ENCODE results near the gene RAB11FIP4.

Gene RAB11FIP4

DNA sequence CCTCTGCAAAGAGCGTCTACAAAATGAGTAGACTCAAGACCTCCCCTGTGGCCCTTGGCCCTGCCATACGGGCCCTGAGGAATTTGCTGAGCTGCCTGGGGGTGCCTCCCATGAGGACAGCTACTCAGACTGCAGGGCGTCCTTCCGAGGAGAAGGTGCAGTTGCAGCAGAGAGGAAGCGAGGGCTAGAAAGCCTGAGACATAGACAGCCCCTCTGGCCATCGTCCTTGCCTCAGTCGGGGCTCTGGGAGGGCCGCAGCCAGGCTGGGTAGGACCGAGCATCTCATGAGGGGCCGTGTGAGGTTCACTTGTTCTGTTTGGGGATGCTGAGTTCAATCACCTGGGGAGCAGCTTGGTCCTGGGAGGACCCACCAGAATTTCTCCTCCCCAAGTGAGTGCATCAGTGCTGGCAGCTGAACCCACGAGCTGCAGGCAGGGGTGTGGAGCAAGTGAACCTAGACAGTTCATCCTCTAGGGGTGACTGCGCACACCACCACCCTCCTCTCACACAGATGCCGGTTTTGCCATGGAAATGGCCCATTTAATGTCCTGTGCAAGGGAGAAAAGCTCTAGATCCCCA is 20.3 kb downstream of the RAB11FIP4 start:
- DNase-seq, result no peak

DNA sequence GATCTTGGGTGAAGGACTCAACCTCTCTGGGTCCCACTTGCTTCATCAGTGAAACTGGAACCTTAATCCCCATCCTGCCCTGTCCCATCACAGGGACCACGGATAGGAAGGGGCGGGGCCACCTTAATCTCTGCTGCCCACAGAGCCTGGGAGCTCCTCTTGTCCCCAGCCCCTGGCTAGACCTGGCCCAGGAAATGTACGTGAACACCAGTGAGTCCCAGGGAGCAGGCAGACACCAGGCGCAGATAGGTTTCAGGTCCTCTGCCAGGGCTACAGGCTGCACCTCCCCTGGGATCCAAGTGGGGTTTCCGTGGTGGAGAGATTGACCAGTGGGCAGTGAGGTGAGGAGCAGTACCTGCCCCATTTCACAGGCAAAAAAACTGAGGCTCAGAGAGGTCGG is 21.0 kb downstream of the RAB11FIP4 start:
- no peak for DNase-seq

DNA sequence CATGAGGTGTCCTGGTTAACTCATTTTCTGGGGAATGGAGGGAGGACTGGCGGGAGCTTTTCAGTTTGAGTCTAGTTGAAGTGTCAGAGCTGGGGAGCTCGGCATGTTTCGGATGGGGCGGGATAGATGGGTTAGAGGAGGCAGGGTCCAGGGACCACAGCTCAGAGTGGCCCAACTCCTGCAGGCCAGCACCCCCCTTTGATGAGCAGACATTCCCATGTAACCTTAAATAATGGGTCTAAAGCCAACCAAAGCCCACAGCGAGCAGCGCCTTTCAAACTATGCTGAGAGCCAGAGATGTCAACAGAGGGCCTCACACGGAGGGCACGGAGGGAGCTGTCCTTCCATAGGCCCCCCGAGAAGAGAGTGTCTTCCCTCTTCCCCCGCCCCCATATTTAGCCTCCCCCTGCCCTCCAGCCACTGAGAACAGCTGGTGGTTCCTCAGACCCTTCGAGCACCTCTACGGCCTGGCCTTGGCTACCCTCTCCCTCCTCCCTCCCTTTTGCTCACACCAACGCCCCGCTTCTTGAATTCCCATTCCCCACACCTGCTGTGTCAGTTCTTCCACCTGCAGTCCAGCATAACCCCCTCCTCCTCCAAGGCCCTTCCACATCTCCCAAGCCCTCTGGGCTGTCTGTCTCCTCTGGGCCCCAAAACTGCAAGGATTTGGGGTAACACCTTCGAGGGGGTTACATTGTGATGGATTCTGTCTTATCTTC is 21.8 kb downstream of the RAB11FIP4 start:
- no peak for DNase-seq

DNA sequence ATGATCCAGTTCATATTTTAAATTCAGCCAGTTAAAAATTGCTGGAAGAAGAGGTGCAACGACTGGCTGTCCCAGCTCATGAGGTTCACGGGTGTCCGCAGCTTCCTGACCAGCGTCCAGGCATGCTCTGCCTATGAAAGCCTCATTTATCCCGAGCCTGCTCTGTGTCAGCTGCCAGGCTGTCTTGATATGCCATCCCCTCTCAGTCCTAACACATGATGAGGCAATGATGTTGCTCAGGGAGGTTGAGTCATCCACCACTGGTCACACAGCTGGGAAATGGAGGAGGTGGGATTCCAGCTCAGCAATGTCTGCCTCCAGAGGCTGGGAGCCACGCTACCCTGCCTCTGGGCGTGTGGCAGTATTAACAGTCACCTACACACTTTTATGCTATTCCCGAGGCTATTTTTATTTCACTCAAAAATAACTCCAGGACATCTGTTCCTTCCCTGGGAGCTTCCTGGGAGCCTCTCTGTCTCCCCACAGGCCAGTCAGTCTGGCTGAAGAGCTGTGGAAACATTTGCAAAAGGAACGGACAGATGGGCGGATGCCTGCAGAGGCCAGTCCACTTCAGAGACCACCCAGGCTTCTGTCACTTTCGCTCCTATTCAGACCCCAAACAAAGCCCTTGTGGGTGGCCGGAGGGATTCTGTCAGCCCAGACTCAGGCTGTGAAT is 22.5 kb downstream of the RAB11FIP4 start:
- no peak for DNase-seq

DNA sequence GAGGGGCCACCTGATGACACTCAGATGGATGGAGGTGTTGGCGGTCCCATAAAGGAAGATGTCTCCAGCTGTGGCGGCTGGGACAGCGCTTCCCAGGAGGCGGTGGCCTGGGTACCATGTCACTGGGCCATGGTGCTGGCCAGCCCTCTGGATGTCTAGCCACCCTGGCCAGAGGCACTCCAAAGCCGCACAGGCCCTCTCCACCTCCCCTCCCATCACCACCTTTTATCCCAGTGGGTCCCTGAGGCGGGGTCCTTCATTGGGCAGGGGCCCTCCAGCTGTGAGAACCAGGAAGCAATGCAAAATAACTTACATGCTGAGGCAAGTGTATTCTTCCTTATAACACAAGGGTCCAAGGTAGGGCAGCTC is 23.1 kb downstream of the RAB11FIP4 start:
- DNase-seq, result no peak

DNA sequence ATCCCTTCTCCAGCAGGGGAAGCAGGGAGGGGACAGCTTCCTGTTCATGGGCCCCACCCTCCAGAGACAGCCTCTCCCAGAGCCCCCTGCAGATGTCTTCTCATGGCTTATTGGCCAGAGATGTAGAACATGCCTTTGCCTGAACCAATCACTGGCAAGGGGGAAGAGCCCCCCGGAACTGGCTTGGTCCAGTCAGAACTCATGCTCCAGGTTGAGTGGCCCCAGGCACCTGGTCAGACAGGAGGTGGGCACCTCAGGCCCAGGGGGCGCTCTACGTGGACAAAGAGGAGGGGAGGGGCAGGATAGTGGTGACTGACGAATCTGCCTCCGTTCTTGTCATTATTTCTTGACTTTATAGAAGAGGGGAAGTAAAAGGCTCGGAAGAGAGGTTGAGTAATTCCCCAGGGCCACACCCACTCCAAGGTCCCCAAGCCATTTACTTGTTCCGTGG is 23.6 kb downstream of the RAB11FIP4 start:
- no peak for DNase-seq

DNA sequence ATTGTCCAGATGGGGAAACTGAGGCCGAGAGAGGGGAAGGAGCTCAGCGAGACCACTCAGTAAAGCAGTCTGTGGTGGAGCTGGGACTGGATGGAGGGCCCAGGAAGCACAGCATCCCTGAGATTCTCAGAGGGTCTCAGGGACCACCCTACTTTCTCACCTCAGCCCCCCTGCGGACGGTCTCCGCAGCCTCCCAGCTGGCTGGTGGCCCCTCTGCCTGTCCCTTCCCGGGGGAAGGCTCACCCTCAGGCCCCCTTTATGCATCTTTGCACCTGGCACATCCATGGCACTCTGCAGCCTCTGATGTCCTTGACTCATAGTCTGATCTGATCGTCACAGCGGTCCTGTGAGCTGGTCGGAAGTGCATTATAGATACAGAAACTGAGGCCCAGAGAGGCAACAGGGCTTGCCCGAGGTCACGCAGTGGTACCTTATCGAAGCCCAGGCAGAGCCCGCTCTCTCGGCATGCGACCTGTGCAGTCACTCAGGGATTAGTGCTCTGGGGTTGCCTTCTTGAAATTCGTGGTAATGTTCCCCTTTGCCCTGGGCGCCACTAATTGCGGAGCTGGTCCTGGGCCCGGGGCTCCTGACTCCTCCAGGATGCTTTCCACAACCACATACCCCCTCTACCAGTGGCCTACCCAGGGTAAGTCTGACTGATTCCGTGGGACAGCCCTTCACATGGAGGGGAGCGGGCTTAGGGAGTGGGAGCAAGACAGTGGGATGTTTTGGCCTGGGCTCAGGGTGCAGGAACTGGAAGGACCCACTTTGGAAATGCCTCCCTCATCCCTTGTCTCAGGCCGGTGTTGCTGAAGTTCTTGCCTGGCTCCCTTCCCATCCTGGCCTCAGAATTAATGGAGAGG is 24.4 kb downstream of the RAB11FIP4 start:
- no peak for DNase-seq

DNA sequence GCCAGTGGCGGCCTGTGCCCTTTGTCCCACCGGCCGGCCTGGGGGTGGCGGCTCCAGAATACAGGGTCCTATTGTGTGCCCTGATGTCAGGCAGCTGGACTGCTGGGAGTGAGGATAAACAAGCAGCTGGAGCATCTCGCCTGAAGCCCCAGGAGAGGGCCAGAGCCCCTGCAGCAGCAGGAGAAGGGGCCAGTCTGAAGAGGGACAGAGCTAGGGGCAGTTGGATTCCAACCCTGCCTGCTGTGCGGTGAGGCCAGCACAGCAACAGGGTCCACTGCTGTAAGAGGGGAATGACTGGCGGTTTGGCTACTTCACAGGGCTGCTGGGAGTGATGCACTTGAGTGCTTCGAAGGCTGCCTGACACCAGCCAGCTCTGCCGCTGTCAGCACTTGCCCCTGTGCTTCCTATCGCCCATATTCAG is 25.0 kb downstream of the RAB11FIP4 start:
- DNase-seq, result no peak

DNA sequence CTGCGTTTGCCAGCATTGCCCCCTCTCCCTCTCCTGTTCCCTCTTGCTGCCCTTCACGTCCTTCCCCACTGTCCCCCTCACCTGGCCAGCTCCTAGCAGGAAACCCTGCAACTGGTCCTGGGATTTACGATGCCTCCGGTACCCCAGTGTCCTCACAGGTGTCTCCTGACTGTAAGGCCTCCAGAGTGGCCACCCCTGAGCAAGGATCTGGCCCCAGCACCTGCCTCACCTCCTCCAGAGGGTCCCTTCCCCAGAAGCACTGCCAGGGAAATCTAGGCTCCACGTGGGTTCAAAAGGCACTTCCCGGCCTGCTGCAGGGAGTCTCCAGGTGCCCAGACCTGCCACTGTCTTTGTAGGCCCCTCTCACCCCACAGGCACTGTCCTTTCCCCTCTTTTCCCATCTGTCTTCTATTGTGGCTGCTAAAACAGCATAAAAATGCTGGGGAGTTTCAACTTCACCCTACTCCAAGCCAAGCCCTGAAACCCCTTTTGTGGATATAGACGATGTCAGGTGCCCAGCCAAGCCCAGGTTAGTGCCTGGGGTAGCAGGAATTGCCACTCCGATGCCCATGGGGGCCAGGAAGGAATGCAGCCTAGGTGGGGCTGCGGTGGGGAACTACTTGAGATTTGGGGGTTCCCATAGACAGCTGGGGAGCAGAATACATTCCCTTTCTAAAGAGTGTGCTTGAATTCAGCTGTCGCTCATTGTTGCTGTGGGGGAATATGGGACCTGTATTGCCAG is 25.7 kb downstream of the RAB11FIP4 start:
- DNase-seq, result no peak

DNA sequence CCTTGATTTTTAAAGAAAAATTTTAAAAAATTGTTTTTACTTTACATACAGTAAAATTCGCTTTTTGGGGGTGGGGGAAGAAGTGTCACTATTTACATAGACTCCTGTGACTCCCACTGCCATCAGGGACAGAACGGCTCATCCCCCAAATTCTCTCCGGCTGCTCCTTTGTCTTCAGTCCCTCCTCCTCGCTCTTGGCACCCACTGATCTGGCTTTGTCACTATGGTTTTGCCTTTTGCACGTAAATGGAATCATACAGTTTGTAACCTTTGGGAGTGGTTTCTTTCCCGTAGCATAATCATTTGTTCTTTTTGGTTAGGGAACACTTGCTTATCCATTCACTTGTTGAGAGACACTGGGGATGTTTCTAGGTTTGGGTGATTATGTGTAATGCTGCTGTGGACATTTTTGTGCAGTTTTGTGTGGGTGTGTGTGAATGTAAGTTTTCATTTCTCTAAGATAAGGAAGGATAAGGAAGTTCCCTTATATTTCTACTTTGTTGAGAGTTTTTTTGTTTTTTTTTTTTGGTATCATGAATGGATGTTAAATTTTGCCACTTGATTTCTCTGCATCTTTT is 27.4 kb downstream of the RAB11FIP4 start:
- no peak for DNase-seq

DNA sequence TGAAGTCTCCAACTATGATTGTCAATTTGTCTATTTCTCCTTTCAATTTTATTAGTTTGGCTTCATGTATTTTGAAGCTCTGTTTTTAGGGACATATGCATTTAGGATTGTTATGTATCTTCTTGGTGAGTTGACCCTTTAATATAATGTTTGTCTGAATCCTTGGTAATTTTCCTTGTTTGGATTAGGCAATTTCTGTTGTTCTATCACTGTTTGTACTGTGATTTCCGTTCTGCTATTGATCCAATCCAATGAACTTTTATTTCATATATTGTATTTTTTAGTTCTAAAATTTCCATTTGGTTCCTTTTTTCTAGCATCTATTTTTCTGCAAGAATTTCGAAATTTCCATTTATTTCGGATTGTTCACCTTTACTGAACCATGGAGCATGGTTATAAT is 31.0 kb downstream of the RAB11FIP4 start:
- DNase-seq, result no peak

DNA sequence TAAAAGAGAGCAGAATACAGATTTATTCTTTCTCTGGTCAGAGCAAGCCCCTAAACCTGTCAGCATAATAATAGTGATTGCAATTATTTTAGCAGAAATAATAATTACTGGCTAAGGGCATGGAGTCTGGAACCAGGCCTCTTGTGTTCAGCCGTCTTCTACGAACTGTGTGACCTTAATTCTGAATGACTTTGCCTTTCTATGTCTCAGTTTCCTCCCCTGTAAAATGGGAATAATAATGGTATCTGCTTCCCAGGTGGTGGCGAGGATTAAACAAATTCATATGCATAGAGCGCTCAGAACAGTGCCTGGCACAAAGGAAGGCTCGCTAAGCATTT is 33.4 kb downstream of the RAB11FIP4 start:
- DNase-seq, result no peak

DNA sequence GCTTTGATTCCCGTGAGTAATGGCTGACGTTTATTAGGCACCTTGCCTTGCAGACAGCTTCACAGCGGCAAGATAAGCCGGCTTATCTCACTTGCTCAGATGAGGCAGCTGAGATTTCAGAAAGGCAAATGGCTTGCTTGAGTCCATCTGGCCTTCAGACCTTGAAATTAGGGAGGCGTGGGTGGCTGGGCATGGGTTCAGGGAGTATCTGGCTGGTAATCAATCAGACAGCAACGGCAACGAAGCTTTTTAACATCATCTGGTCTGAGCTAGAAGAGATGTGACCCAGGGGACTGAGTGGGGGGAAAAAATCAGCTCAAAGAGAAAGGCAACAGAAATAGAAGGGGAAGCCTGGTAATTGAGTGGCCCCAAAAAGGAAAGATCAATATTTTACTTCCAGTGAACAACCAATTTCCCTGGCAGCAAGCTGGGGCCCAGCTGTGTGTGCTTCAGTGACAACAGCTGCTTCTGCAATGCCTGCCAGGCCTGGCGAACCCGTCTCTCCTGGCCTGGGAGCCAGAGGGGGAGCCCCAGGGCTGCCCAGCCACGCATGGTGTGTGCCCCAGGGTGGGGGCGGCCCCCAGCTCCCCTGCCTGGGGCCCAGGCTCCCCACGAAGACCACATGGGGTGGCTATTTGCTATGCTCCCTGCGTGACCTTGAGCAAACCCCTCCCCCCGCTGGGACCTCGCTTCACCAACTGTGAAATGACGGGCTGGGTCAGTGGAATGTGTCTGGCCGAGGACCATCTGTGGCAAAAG is 34.0 kb downstream of the RAB11FIP4 start:
- no peak for DNase-seq

DNA sequence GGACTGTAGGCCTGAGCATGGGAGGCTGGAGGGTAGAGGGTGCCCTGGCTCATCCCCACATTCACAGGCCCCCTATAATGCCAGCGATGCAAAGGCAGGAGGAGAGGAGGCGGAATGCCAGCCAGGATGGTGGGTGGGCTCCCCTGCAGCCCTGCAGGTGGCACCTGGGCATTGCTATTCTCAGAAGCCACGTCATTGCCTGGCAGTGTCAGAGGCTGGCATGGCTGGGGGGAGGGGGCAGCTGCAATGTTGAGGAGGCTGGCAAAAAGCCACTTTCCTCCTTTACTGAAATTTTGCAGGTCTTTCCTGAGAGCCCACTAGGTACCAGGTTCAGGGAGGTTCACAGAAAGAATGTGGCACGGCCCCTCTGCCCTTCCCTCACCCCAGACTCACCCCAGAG is 36.2 kb downstream of the RAB11FIP4 start:
- DNase-seq, result no peak

DNA sequence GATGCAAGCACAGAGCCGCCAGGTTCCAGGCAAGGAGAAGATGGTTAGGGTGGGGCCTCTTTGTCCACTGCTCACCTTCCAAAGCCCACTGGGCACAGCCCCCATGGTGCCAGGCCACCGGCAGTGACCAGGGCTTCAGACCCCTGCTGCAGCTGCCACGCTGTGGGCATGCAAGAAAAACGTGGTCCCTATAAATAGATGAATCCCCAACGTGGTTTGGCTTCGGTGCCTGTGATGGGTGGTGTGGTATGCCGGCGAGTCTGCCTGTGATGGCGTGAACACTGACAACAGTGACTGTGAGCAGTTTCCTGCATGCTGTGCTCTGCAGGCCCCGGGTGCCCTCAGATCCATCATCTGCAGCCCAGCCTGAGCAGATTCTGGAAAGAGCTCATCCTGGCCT is 36.6 kb downstream of the RAB11FIP4 start:
- no peak for DNase-seq

DNA sequence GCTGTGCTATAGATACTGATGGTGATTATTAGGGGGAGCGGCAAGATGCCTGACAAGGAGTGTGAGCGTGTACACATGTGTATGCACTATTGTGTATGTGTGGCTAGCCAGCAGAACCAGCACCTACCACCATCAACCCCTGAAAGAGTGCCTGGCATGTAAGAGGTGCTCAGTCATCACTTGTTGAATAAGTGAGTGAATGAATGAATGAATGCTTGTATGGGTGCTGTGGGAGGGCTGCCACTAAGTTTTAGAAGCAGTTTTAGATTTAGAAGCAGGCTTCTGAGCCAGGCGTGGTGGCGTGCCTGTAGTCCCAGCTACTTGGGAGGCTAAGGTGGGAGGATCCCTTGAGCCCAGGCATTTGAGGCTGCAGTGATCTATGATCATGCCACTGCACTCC is 37.0 kb downstream of the RAB11FIP4 start:
- no peak for DNase-seq

DNA sequence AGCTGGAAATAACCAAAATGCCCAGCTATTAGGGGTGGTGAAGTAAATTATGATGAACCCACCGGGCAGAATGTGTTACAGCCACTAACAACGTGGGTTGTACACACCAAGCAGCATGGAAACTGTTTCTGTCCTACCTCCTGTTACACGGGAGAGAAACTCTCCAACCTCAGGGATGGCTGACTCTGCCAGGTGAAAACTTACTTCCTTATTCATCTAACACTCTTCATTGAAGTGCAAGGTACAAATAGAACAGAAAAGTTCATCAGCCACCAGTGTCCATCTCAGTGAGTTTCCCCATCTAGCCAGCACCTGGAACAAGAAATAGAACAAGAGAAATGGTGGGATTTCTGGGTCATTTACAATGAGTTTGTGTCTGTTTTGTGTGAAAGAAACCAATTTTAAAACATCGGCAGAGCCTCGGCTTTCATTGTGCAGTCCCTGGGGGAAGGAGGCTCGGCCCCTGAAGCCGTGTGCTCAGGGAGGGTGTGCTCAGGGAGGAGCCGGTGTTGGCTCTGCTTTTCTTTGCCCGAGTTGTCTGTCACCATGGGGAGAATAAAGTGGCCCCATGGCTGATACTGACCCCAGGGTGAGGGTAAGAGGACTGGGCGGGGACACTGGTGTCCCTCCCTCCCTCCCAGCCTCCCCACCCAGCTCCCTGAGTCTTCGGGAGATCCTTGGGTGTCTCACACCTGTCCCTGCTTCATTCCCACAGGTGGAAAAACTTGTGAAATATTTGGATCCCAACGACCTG is 39.8 kb downstream of the RAB11FIP4 start:
- DNase-seq, result no peak

DNA sequence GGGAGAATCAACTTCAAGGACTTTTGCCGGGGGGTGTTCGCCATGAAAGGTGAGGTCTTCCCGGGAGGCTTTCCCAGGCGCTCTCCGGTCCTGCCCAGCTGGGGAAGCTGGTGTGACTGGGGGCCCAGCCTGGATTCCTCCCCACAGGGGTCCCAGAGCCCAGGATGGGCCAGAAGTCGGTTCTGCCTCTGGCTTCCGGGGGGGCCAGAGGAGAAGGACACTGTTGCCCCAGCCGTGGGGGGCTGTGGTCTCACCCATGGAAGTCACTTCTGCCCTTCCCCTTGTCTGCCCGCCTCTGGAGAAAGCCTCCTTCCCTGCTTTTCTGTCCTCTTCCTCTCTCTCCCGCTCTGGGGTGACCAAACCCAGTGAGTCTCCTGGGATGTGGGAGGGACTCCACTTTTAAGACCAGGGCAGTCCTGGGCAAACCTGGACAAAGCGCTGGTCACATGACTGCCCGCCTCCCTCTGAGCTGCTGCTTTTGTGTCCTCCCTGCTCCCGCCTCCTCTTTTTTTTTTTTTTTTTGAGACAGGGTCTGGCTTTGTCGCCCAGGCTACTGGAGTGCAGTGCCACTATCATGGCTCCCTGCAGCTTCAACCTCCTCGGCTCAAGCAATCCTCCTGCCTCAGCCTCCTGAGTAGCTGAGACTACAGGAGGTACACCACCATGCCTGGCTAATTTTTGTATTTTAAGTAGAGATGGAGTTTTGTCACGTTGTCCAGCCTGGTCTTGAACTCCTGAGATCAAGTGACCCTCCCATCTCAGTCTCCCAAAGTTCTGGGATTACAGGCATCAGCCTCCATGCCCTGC is 40.6 kb downstream of the RAB11FIP4 start:
- no peak for DNase-seq

DNA sequence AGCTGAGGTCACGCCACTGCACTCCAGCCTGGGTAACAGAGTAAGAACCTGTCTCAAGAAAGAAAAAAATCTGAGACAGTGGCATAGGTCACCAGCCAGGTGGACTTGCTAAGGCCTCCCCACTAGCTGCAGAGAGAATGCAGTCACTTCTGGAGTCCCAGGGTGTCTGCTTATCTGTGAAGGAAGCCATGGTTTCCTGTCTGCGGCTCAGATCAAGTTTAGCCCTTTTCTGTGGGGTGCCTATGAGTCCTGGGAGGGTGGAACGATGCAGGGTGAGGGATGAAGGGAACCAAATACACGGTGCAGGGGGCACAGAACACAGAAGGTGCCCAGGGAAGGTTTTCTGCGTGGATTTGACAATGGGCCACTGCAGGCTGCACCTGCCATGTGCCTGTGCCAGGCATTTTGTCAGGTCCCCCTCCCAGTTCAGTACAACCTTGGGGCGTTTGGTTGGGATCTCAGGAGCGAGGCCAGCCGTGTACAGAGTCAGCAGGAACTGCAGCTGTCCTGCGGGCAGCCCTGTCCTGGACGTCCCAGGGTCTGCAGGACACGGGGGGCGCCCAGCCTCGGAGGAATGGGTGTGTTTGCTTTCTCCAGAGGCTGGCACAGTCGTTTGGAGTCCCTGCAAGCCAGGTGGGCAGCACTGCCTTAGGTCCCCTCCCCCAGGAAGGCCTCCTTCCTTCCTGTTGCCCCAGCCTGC is 41.8 kb downstream of the RAB11FIP4 start:
- DNase-seq, result peak; percentile 14

Measured in stimulated activated CD4-positive, alpha-beta T cell treated with anti-CD3 and anti-CD28 coated beads, Interleukin-15, amount 100 ng/mL, for 24 hours (primary cell).